HG03439 (cell line): ENCODE results near the gene TMC1.
"Not testable (repeated sequence)": the region's sequence is repeated elsewhere in the genome, so short reads cannot be mapped to it uniquely, and the experiment has no call there.

Experiments
- ATAC-seq: cut with Tn5 transposase; IDR thresholded peaks from one replicate; pipeline ENCODE4 v1.9.1; 2021; ENCODE audit warnings: mild to moderate bottlenecking, moderate library complexity; ENCODE audit not compliant: unreplicated experiment

TMC1 gene

GRCh38 chr9:72749276-72749675 is 227.9 kb downstream of the TMC1 start:
- no peak for ATAC-seq

GRCh38 chr9:72751541-72751940 is 230.1 kb downstream of the TMC1 start:
- no peak for ATAC-seq

GRCh38 chr9:72753266-72753893 is 232.0 kb downstream of the TMC1 start:
- ATAC-seq = no peak

- ATAC-seq = no peak
Measured at GRCh38 chr9:72755836-72756235, 234.4 kb downstream of the TMC1 start.

GRCh38 chr9:72758944-72759343 is 237.5 kb downstream of the TMC1 start:
- no peak for ATAC-seq

DNA sequence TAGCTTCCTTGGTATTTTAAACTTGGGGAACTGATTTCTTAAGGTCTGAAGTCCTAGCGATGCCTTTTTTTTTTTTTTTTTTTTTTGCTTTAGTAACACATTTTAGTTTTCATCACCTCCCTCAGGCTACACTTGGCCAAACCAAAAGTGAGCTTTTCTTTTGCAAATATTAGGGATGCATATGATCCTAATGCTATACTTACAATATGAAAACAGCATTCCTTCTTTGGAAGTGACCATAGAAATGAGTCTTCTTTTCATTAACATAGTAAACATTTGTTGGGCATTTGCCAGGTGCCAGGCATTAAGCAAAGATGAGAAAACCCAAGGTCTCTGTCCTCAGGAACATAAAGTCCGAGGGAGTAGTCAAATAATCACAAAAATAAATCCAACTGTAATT is 241.6 kb downstream of the TMC1 start:
- no peak for ATAC-seq

- no peak for ATAC-seq
Measured at GRCh38 chr9:72769546-72769945, 248.1 kb downstream of the TMC1 start.

GRCh38 chr9:72772661-72773060 is 251.3 kb downstream of the TMC1 start:
- no peak for ATAC-seq

DNA sequence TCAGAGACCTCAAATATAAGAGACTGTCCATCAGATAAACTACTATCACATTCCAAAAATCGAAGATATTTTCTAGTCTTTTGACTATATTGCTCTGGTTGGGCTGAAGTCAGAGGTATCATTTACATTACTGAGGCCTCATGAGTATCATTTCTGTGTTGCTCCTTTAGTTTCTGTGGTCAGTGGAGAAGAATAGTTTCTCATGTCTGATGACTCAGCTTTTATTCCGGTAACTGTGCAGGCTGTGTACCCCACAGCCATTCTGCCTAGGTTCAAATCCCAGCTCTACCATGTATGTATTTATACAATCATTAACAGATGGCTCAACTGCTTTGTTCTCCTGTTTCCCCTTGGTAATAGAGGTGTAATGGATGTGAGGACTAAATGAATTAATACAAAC is 252.2 kb downstream of the TMC1 start:
- ATAC-seq = no peak

- ATAC-seq = no peak
Measured at GRCh38 chr9:72775570-72775969, 254.2 kb downstream of the TMC1 start.

- ATAC-seq = no peak
Measured at GRCh38 chr9:72779614-72780013, 258.2 kb downstream of the TMC1 start.

DNA sequence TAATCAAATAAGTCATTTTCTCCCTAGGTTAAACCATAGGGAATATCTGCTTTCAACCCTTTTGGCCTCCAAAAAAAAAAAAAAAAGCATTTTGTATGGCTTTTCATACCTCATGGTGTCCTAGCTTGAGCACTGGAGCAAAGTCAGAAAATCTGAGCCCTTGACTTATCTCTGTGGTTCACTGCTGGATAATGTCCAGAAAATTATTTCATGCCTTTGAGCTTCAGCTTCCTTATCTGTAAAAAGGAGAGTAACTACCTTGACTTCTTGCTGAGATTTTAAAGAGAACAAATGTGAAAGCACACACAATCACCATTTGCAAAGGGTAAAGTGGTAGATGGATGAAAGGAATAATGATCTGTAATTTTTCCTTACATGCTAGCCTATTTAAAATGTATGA is 265.5 kb downstream of the TMC1 start:
- no peak for ATAC-seq

GRCh38 chr9:72788966-72789735 is 267.7 kb downstream of the TMC1 start:
- no peak for ATAC-seq

DNA sequence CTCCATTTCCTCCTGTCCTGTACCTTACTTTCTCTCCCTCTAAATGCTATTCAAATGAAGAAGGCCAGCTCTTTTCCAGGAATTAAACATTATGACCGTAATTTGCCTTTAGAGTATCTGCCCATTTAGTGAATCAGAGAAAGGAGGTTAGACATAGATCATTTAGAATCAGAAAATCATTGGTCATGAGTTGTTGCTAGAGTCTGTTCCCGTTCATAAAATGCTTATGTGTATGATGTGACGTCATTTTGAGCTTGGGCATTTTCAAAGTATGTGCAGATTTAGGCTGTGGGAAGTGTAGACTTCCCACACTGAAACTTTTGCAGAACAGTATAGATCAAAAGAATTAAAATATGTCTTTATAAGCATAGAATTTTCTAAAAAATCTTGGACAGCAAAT is 268.5 kb downstream of the TMC1 start:
- ATAC-seq = no peak

GRCh38 chr9:72790989-72791388 is 269.6 kb downstream of the TMC1 start:
- no peak for ATAC-seq

DNA sequence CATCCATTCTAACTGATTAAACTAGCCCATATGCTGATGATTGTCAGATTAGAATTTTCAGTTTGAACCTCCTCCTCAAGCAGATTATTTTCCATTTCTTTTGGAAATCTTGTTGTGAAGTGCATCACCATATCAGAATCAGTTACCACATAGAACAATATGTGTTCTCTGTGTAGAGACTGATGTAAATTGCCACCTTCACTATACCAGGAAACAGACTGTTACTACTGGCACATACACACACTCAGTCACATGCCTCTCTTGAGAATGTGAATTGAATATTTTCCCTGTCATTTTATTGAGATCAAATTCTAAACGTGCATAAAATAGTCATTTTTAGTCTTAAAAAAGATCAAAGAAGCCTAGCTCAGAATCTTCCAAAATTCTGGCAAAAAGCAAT is 270.0 kb downstream of the TMC1 start:
- no peak for ATAC-seq

- ATAC-seq = no peak
Measured at GRCh38 chr9:72794946-72795345, 273.5 kb downstream of the TMC1 start.

GRCh38 chr9:72800328-72800994 is 279.1 kb downstream of the TMC1 start:
- ATAC-seq = no peak

DNA sequence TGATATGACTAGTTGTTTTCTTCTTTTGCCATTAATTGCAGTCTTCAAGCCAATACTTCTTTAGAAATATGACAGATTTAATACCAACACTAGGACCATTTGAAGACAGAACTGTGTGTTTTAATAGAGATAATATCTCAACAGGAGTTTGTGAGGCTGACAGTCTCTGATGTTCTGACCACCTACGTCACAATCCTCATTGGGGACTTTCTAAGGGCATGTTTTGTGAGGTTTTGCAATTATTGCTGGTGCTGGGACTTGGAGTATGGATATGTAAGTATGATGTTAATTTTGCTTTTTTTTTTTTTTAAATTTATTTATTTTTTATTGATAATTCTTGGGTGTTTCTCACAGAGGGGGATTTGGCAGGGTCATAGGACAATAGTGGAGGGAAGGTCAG is 283.8 kb downstream of the TMC1 start:
- no peak for ATAC-seq

GRCh38 chr9:72806313-72806809 is 285.0 kb downstream of the TMC1 start:
- not testable (repeated sequence) for ATAC-seq

- ATAC-seq = no peak
Measured at GRCh38 chr9:72807765-72808445, 286.5 kb downstream of the TMC1 start.

GRCh38 chr9:72808446-72808768 is 287.0 kb downstream of the TMC1 start:
- no peak for ATAC-seq
